H54 (cell line): ENCODE data around the gene SFMBT1.

Experiments used
- DNase-seq: peaks from one replicate; pipeline ENCODE4 v3.0.0; 2011; ENCODE audit warnings: low spot score, mixed read lengths; ENCODE audit not compliant: insufficient read length
- FAIRE-seq: peaks from 3 replicates; lab custom pipeline; 2011; peaks lifted over from hg19 to GRCh38; lab: Jason Lieb, UNC
- POLR2A ChIP-seq: IDR thresholded peaks from 2 replicates; pipeline ENCODE4 v1.6.1; 2011; ENCODE audit warnings: low read depth, mild to moderate bottlenecking, low read length

Gene SFMBT1

DNA sequence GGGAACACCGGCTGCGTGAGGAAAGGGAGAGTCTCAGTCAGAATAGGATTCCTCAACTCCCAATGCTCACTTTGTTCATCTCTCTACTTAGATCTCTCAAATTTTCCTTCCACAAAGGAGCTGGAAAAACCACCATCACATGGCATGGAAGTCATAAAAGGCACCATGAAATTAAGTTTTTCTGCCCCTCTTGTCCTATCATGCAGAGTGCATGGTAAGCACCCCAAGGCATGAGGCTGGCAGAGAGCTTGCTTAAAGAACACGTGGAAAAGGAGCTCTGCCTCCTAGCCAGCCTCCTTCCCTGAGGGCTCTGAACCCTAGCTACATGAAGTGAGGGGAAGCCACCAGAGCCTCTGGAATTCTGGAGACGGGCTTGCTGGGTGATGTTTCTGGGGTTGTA lies 166.3 kb downstream of the SFMBT1 start:
- FAIRE-seq (no peak), DNase-seq (no peak)
- TF ChIP-seq POLR2A, result no peak

DNA sequence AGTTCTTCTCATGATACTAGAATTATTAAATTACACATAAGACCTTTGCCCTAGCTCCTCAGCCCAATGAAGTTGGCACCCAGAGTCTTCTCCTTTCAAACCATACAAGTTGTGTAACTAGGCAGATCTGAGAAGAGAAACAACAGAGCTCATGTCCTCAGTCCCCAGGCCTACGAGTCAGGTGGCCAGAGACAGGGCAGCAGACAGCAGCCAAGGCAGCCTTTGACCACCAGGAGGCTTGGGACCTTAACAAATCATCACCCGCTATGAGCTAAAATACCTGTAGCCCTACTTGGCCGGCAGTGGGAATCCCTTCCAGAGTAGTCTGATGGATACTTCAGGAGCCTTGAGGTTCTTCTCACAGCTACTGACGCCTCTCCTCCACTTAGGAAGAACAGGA lies 166.8 kb downstream of the SFMBT1 start:
- no peak for FAIRE-seq
- no peak for TF ChIP-seq POLR2A
- DNase-seq, result no peak

DNA sequence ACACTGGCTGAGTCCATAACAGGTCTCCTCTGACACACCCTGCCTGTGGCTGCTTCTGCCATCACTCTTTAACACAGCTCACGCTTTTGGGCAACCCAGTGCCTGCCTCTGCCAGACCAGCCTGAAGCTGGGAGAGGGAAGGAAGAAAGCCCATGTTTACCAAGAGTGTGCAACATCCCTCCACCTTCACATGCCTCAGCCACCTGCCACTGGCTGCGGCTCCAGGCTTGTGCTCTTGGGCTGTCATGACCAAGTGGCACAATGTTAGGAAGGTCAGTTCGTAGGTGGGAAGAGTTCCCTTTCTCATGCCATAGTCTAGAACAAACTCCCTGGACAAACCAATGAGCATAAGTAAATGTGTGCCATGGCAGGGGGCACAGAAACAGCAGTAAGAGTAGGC lies 168.8 kb downstream of the SFMBT1 start:
- TF ChIP-seq POLR2A, result no peak
- FAIRE-seq (no peak), DNase-seq (no peak)

DNA sequence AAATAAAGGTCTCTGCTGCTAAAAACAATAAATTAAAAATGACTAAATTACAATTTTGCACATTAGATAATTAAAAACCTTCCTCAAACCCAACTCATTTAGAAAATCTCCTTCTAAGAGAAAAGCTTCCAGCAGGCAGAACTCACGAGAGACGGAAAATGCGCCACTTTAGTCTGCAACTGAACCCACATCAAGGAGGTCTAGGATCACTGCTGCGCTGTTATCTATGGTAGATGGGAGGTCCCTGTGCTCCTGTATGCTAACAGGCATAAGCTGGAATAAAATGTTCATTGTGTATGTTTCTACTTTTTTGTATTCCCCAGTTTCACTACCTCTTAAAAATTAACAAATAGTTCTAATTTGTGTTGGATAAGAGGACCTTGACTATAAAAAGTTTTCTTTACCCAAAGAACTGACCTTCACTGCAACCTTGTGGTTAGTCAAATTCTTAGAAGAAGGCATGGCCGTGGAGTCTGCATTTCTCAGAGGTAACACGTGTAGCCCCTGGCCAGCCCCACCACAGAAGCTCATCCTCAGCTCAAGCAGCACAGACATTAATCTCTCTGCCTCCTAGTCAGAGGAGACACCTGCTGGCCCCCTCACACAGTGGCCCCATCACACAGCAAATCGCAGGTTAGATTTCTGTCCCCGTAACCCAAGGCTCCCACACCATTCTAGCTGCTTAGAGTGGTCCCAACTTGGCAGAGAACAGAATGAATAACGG lies 170.8 kb downstream of the SFMBT1 start:
- DNase-seq (no peak), FAIRE-seq (no peak)
- TF ChIP-seq POLR2A, result no peak

DNA sequence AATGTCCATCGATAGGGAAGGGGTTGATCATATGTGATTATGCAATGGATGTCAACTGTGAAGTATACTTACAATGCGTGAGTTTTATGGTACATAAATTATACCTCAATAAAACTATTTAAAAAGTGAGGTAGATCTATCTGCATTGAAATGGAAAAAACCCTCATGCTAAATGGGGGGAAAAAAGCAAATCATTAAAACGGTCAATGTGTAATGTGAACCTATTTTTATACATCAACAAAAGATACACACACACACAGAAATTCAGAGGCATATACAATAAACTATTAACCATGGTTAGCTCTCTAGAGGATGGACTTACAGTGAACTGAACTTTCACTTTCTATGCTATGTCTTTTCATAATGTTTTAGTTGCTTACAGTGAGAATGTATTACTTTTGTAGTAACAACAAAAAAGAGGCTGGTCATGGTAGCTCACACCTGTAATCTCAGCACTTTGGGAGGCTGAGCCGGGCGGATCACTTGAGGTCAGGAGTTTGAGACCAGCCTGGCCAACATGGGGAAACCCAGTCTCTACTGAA lies 171.6 kb downstream of the SFMBT1 start:
- no peak for TF ChIP-seq POLR2A
- DNase-seq (no peak), FAIRE-seq (no peak)

DNA sequence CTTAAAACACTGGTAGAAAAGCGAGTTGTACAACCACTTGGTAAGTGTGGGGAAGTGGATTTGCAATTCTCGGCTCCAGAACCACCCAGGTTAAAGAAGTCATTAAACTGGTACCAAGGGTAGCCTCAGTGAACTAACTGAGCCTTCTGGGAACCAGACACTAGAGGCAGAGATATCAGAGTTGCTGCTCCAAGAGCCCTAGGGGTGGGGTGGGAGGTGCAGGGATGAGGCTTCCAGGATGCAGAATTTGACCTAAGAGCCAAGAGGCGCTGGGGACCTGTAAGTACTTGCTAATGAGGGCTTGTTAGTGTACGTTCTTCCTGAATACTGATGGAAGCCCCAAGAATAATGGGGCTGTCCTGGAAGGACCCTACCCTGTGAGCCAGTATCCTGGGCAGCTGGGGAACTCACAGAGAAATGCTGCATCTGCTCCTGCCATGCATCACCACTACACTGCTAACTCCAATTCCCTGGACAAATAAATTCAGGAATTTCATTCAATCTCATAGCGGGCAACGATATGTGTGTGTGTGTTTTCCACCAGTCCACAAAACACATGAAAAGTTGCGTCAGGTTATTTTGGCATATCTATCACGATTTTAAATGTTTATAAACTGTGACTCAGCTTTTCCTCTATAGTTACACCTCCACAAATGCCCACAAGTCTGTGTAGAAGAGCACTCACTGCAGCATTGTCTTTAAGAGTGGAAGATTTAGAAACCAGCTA lies 172.3 kb downstream of the SFMBT1 start:
- FAIRE-seq (no peak), DNase-seq (no peak)
- TF ChIP-seq POLR2A, result no peak

DNA sequence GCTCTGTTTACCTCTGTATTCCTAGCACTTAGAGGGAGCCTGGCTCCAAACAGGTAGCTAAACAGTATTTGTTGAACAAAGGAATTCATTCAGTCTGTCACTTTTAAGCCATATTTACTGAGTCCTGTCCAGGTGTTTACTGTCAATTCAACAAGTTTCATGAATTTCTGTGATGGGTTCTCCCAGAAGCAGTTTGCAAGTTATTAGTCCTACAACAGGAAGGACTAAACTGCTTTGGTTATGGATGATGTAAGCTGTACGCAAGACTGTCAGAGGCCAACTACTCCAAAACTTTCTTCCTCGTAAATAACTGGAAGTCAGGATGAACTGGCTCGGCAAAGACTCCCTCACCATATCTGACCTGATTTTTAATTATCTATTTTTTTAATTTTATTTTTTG lies 173.6 kb downstream of the SFMBT1 start:
- FAIRE-seq, result no peak
- no peak for DNase-seq
- TF ChIP-seq POLR2A, result no peak

DNA sequence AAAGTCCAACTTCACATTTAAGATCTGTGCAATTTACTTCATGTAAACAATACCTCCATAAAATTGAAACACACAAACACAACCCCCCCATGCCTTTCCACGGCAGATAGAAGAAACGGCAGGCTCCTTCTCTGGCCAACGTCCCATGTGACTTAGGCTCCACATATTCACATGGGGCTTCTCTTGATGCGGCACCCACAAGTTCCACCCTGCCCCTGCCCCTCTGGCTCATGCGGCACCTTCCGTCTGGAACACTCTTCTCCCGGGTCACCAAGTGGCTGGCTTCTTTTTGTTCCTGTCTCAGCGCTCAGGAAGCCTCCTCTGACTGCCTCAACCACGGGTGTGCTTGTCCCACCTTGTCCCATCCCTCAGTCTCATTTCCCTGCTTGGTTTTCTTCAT lies 174.1 kb downstream of the SFMBT1 start:
- FAIRE-seq, result no peak
- DNase-seq, result no peak
- no peak for TF ChIP-seq POLR2A

DNA sequence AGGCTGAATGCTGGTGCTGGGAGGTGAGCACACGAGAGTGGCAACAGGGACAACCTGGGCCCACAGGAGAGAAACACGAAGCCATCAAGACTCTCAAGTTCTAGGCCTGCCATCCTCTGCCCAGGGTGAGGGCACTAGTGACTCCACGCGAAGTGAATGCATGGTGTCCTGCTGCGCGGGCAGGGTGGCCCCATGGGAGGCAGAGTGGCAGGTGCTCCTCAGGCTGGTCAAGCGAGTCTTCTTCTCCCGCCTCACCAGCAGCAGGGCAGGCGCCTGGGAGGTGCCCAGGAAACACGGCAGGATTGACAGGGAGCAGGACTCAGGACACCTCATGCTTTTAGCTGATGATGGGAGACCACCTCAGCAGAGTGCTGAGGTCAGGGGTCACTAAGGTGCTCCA lies 175.4 kb downstream of the SFMBT1 start:
- TF ChIP-seq POLR2A, result no peak
- DNase-seq (no peak), FAIRE-seq (no peak)

DNA sequence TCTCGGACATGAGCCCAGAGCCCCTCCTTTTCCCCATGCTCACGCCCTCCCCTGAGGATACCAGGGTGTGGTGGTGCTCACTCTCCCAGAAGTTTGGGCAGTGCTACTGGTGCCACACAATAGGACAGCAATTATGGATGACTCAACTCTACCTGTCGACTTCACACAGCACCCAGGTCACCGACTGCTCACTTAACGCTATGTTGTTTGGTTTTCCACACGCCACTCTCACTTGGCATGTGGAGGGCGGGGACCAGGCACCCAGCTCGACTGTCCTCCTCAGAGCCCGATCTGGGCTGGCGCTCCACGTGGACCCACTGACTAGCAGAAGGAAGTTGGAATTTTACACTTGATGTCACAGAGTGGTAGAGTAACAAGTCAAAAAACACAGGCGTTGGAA lies 179.4 kb downstream of the SFMBT1 start:
- DNase-seq (no peak), FAIRE-seq (no peak)
- TF ChIP-seq POLR2A, result no peak

DNA sequence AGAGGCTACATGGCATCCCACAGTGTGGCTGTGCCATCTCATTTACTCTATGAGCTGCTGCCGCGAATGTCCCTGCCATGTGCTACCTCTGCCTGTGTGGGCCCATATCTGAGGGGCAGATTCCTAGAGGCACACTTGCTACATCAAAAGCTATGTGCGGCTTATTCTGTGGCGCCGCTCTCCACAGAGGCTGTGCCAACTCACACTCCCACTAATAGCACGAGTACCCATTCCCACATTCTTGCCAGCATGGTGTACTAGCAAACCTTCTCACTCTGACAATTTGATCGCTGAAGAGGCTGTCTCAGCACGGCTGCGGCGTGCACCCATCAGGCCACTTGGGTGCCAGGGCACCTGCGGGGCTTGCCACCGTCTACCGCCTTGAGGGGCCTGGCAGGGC lies 179.9 kb downstream of the SFMBT1 start:
- TF ChIP-seq POLR2A, result no peak
- DNase-seq, result no peak
- no peak for FAIRE-seq

DNA sequence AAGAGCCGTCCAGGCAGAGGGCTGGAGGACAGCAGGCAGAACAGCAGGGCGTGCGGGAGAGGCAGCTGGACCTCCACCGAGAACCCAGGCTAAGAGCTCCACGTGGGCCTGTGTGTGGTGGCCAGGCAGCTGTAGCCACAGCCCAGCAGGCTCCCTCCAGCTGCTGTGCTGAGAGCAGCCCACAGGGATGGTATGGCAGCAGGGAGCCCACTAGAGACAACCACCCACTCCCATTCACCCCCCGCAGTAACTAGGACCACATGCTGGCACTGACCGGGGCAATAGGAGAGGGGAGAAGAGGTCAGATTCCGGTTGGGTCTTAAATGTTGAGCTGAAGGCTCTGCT lies 185.5 kb downstream of the SFMBT1 start:
- FAIRE-seq, result no peak
- TF ChIP-seq POLR2A, result no peak
- DNase-seq, result no peak

DNA sequence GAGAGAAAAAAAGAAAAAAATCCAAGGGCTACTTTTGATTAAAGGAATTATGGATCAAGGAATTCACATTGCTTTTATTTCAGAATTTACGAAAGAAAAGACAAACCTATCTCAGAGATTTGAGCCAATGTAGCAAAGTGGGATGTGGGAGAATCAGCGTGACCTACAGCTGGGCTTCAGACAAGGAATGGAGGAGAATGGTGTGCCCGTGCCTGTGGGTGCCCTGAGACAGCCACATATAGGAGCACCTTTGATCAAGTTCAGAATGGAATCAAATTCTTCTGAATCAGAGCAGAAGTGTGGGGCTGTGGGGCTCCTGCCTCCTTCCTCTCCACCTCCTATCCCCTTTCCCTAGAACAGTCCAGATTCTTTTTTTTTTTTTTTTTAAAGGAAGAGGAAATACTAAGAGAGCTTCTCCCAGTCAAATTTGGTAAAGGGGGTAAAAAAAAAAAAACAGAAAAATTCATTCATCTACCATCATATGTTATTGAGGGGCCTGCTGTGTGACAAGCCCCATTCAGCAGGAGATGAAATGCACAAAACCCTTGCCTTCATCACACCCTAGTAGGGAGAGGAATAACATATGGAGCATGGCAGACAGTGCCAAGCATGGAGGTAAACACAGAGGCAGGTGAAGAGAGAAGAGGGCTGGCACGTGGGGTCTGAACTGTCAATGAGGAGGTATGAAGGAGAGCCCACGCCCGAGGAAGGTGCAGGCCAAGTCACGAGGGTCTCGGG lies 186.0 kb downstream of the SFMBT1 start:
- no peak for TF ChIP-seq POLR2A
- DNase-seq (no peak), FAIRE-seq (no peak)

DNA sequence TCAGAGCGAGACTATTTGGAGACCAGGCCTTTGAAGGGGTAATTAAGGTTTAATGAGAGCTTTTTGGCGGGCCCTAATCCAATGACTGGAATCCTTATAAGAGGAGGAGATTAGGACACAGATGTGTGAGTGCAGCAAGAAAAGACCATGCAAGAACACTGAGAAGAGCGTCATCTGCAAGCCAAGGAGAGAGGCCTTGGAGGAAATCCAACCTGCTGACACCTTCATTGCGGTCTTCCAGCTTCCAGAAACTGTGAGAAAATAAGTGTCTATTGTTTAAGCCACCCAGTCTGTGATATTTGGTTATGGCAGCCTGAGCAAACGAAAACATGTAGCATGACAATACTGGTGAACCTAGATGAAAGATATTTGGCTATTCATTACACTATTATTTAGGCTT lies 188.0 kb downstream of the SFMBT1 start:
- FAIRE-seq, result no peak

More for the DNA sequence above, 188.0 kb downstream of the SFMBT1 start:
- TF ChIP-seq POLR2A, result no peak
- DNase-seq, result no peak
